ACC112 (cell line): ENCODE data around the gene BICRA.

ENCODE experiments used
- H2AFZ ChIP-seq: fragments of 200-600 bp; sonication (generic); one replicate; pipeline ENCODE4 v1.6.0; 2017; ENCODE audit warnings: antibody characterized with exemption, low read length; ENCODE audit not compliant: unreplicated experiment
- H3K27ac ChIP-seq: fragments of 200-600 bp; sonication (generic); 2 replicates; pipeline ENCODE4 v1.5.1; 2014; ENCODE audit warnings: low read depth, mild to moderate bottlenecking, antibody characterized with exemption, low read length, moderate library complexity
- H3K27me3 ChIP-seq: fragments of 200-600 bp; sonication (generic); 2 replicates; pipeline ENCODE4 v1.6.1; 2014; ENCODE audit warnings: mild to moderate bottlenecking, antibody characterized with exemption, low read length, moderate library complexity, mixed read lengths; ENCODE audit not compliant: insufficient read depth
- H3K36me3 ChIP-seq: fragments of 200-600 bp; sonication (generic); 2 replicates; pipeline ENCODE4 v1.6.1; 2016; ENCODE audit warnings: mild to moderate bottlenecking, antibody characterized with exemption, low read length, moderate library complexity, mixed read lengths; ENCODE audit not compliant: insufficient read depth
- H3K4me1 ChIP-seq: fragments of 200-600 bp; sonication (generic); one replicate; pipeline ENCODE4 v1.6.1; 2016; ENCODE audit warnings: low read length, mixed read lengths; ENCODE audit not compliant: insufficient read depth, unreplicated experiment, control insufficient read depth
- H3K4me3 ChIP-seq: fragments of 200-600 bp; sonication (generic); 2 replicates; pipeline ENCODE4 v1.5.1; 2014; ENCODE audit warnings: mild to moderate bottlenecking, low read depth, low read length
- H3K79me2 ChIP-seq: fragments of 200-600 bp; sonication (generic); one replicate; pipeline ENCODE4 v1.6.0; 2016; ENCODE audit warnings: low read length; ENCODE audit not compliant: control insufficient read depth, unreplicated experiment, insufficient read depth

The BICRA gene

GRCh38 chr19:47651132-47651531, 42.2 kb downstream of the BICRA start:
- Histone ChIP-seq H3K4me1 (no peaks in the 10 kb centered on the region), H3K4me3 (no peak overlapping the region), H3K27me3 (no peaks in the 10 kb centered on the region), H2AFZ (no peak overlapping the region), H3K36me3 (peaks cover 10% of the 10 kb centered on the region), H3K79me2 (peaks cover 27% of the 10 kb centered on the region), H3K27ac (no peak overlapping the region)

GRCh38 chr19:47651691-47652090, 42.8 kb downstream of the BICRA start:
- H3K27me3 ChIP-seq: no peaks in the 10 kb centered on the region
- no peak overlapping the region for H3K27ac ChIP-seq
- H2AFZ ChIP-seq: no peak overlapping the region
- H3K36me3 ChIP-seq: peaks cover 10% of the 10 kb centered on the region
- peaks cover 29% of the 10 kb centered on the region for H3K79me2 ChIP-seq
- H3K4me3 ChIP-seq: no peak overlapping the region
- no peaks in the 10 kb centered on the region for H3K4me1 ChIP-seq

GRCh38 chr19:47652285-47652684, 43.4 kb downstream of the BICRA start:
- Histone ChIP-seq H2AFZ (no peak overlapping the region), H3K4me3 (no peak overlapping the region), H3K27me3 (no peaks in the 10 kb centered on the region), H3K79me2 (peaks cover 29% of the 10 kb centered on the region), H3K27ac (no peak overlapping the region), H3K4me1 (no peaks in the 10 kb centered on the region), H3K36me3 (peaks cover 5% of the 10 kb centered on the region)

GRCh38 chr19:47653856-47654255, 44.9 kb downstream of the BICRA start:
- Histone ChIP-seq H3K27ac (no peak overlapping the region), H3K4me3 (no peak overlapping the region), H3K27me3 (no peaks in the 10 kb centered on the region), H2AFZ (no peak overlapping the region), H3K4me1 (no peaks in the 10 kb centered on the region), H3K36me3 (peaks cover 4% of the 10 kb centered on the region; the same call in 1 of the 2 replicates), H3K79me2 (peaks cover 38% of the 10 kb centered on the region)

GRCh38 chr19:47657719-47658118, 48.8 kb downstream of the BICRA start:
- H3K36me3 ChIP-seq: no peaks in the 10 kb centered on the region
- peaks cover 25% of the 10 kb centered on the region for H3K4me1 ChIP-seq
- H3K4me3 ChIP-seq: no peak overlapping the region
- H2AFZ ChIP-seq: no peak overlapping the region
- H3K79me2 ChIP-seq: peaks cover 43% of the 10 kb centered on the region
- H3K27ac ChIP-seq: no peak overlapping the region
- no peaks in the 10 kb centered on the region for H3K27me3 ChIP-seq

- H3K36me3 ChIP-seq: no peaks in the 10 kb centered on the region
- H3K79me2 ChIP-seq: peaks cover 43% of the 10 kb centered on the region
- H3K27ac ChIP-seq: no peak overlapping the region
- H3K27me3 ChIP-seq: no peaks in the 10 kb centered on the region
- H3K4me3 ChIP-seq: no peak overlapping the region
- no peak overlapping the region for H2AFZ ChIP-seq
- H3K4me1 ChIP-seq: peaks cover 28% of the 10 kb centered on the region
These were observed 49.8 kb downstream of the BICRA start for GRCh38 chr19:47658431-47659348.

GRCh38 chr19:47660435-47660832, 51.5 kb downstream of the BICRA start:
- no peak overlapping the region for H3K4me3 ChIP-seq
- H3K27me3 ChIP-seq: no peaks in the 10 kb centered on the region
- peaks cover 48% of the 10 kb centered on the region for H3K79me2 ChIP-seq
- H3K36me3 ChIP-seq: no peaks in the 10 kb centered on the region
- H3K4me1 ChIP-seq: peaks cover 37% of the 10 kb centered on the region
- H2AFZ ChIP-seq: no peak overlapping the region
- H3K27ac ChIP-seq: peak overlapping the region; percentile 65

- H3K79me2 ChIP-seq: peaks cover 53% of the 10 kb centered on the region
- H3K27me3 ChIP-seq: no peaks in the 10 kb centered on the region
- no peak overlapping the region for H2AFZ ChIP-seq
- peaks cover 37% of the 10 kb centered on the region for H3K4me1 ChIP-seq
- H3K4me3 ChIP-seq: no peak overlapping the region
- no peaks in the 10 kb centered on the region for H3K36me3 ChIP-seq
- H3K27ac ChIP-seq: peak overlapping the region; percentile 100
These were observed 52.2 kb downstream of the BICRA start for GRCh38 chr19:47661161-47661560.

GRCh38 chr19:47661611-47662010, 52.7 kb downstream of the BICRA start:
- Histone ChIP-seq H3K4me1 (peaks cover 37% of the 10 kb centered on the region), H3K27me3 (no peaks in the 10 kb centered on the region), H3K27ac (peak overlapping the region; percentile 100), H3K36me3 (no peaks in the 10 kb centered on the region), H3K79me2 (peaks cover 51% of the 10 kb centered on the region), H2AFZ (no peak overlapping the region), H3K4me3 (no peak overlapping the region)

GRCh38 chr19:47663435-47663910, 54.5 kb downstream of the BICRA start:
- Histone ChIP-seq H3K27ac (peak overlapping the region; percentile 100), H3K4me1 (peaks cover 44% of the 10 kb centered on the region), H3K36me3 (no peaks in the 10 kb centered on the region), H3K4me3 (peak overlapping the region; percentile 66), H3K79me2 (peaks cover 52% of the 10 kb centered on the region), H3K27me3 (no peaks in the 10 kb centered on the region), H2AFZ (no peak overlapping the region)
